Stimulated activated CD8-positive, alpha-beta memory T cell treated with anti-CD3 and anti-CD28 coated beads, Interleukin-7, amount 100 ng/mL, for 1 hour (primary cell): ENCODE data around the gene NEUROD1.
"Not testable (repeated sequence)": the region's sequence is repeated elsewhere in the genome, so short reads cannot be mapped to it uniquely, and the experiment has no call there.

Source experiments
- DNase-seq, 2 donors: peaks; one replicate each; pipeline ENCODE4 v3.0.0-alpha.2; 2020; ENCODE audit warnings: low read depth in 2 of 2

NEUROD1 gene

GRCh38 chr2:181680055-181680936, at the start of gene NEUROD1:
NEUROD1 (minus strand) TSS chr2:181680517; CDS start chr2:181678860, 1,657 bp downstream.
- DNase-seq, result no peak

GRCh38 chr2:181725476-181725875, 45.2 kb upstream of the NEUROD1 start:
- no peak for DNase-seq

- DNase-seq, result no peak
Measured at GRCh38 chr2:181724662-181725061, 44.3 kb upstream of the NEUROD1 start.

- no peak for DNase-seq
Measured at GRCh38 chr2:181723731-181724130, 43.4 kb upstream of the NEUROD1 start.

- peak; percentile 30 to 35 for DNase-seq
Measured at GRCh38 chr2:181715033-181715630, 34.8 kb upstream of the NEUROD1 start.

- DNase-seq, result not testable (repeated sequence)
Measured at GRCh38 chr2:181711051-181711450, 30.7 kb upstream of the NEUROD1 start.

- DNase-seq, result not testable (repeated sequence)
Measured at GRCh38 chr2:181702519-181702918, 22.2 kb upstream of the NEUROD1 start.

- no peak for DNase-seq
Measured at GRCh38 chr2:181698223-181698622, 17.9 kb upstream of the NEUROD1 start.

- DNase-seq, result no peak
Measured at GRCh38 chr2:181697571-181697970, 17.3 kb upstream of the NEUROD1 start.

GRCh38 chr2:181697126-181697525, 16.8 kb upstream of the NEUROD1 start:
- DNase-seq, result no peak

- DNase-seq, result no peak
Measured at GRCh38 chr2:181694271-181694670, 14.0 kb upstream of the NEUROD1 start.

GRCh38 chr2:181690860-181691259, 10.5 kb upstream of the NEUROD1 start:
- no peak for DNase-seq

- DNase-seq, result no peak
Measured at GRCh38 chr2:181686576-181687185, 6.4 kb upstream of the NEUROD1 start.

GRCh38 chr2:181685150-181685688, 4.9 kb upstream of the NEUROD1 start:
- no peak for DNase-seq

- no peak for DNase-seq
Measured at GRCh38 chr2:181684454-181685149, 4.3 kb upstream of the NEUROD1 start.

- no peak for DNase-seq
Measured at GRCh38 chr2:181683518-181684453, 3.5 kb upstream of the NEUROD1 start.

GRCh38 chr2:181682795-181683517, 2.6 kb upstream of the NEUROD1 start:
- no peak for DNase-seq

GRCh38 chr2:181682026-181682789, 1.9 kb upstream of the NEUROD1 start:
- DNase-seq, result no peak
